Vagina (tissue), 2 donors: ENCODE results near the gene KLHL21. TPM values are rescaled to one million over a fixed set of nuclear protein-coding genes. Genes with fewer than 3 reads are reported as not detected.
A peak's percentile ranks its signal among the peaks of the same experiment; 100 is the strongest.
"Not testable (repeated sequence)": the region's sequence is repeated elsewhere in the genome, so short reads cannot be mapped to it uniquely, and the experiment has no call there.

Experiments used
- DNase-seq, 2 donors: peaks; one replicate each; pipeline ENCODE4 v3.0.0-alpha.2; 2017; ENCODE audit errors: extremely low spot score in 2 of 2
- H3K27ac ChIP-seq: fragments of 200-600 bp; sonication (generic); one replicate; pipeline ENCODE4 v1.5.1; 2019
- H3K27me3 ChIP-seq: fragments of 200-600 bp; sonication (generic); one replicate; pipeline ENCODE4 v1.5.1; 2019
- H3K36me3 ChIP-seq, 2 donors: fragments of 200-600 bp; sonication (generic); one replicate each; pipeline ENCODE4 v1.5.1; 2017 to 2019
- H3K4me1 ChIP-seq: fragments of 200-600 bp; sonication (generic); one replicate; pipeline ENCODE4 v1.5.1; 2019
- H3K4me3 ChIP-seq, 2 donors: fragments of 200-600 bp; sonication (generic); 1 replicate in 1 of 2; 2 replicates in 1 of 2; pipeline ENCODE4 v1.5.1; 2016 to 2019
- H3K9me3 ChIP-seq: fragments of 200-600 bp; sonication (generic); one replicate; pipeline ENCODE4 v1.5.1; 2019
- CTCF ChIP-seq, 3 experiments: fragments of 450-650 bp in 2 of 3; fragments of 200-600 bp in 1 of 3; sonication (generic) in 1 of 3; IDR thresholded peaks; one replicate each; pipeline ENCODE4 v1.5.1; 2017 to 2019; ENCODE audit warnings: antibody characterized with exemption in 3 of 3, mild to moderate bottlenecking in 2 of 3, moderate library complexity in 2 of 3
- POLR2A ChIP-seq, 2 donors: fragments of 450-650 bp; IDR thresholded peaks; one replicate each; pipeline ENCODE4 v1.6.1; 2017; ENCODE audit warnings: antibody characterized with exemption in 2 of 2, mild to moderate bottlenecking in 2 of 2, moderate library complexity in 2 of 2
- POLR2AphosphoS5 ChIP-seq, 2 donors: sonication (generic); formaldehyde crosslinking; IDR thresholded peaks; one replicate each; pipeline ENCODE4 v1.9.0; 2017; ENCODE audit warnings: antibody characterized with exemption in 2 of 2, mild to moderate bottlenecking in 2 of 2, low read depth in 1 of 2; ENCODE audit not compliant: insufficient read depth in 1 of 2
- intact Hi-C: fragments of 100-400 bp; cut with DNase I; formaldehyde crosslinking; loops from one replicate; pipeline ENCODE4 v1.15.1; 2023
- total RNA-seq: library from RNA; depleted of rRNA; stranded (reverse); fragments of >200 nt; gene quantifications from one replicate; pipeline ENCODE4 v1.2.3, GENCODE V29; 2016

The KLHL21 gene
- total RNA-seq, 1 donor from 2014 or later = 54.3 TPM

- TF ChIP-seq CTCF (IDR thresholded peaks at IDR 0.05) = no peak
- TF ChIP-seq POLR2A (IDR thresholded peaks at IDR 0.05) = peak in 1 of 2 donors; percentile 53
- peak; percentile 92 to 100 for TF ChIP-seq POLR2AphosphoS5 (IDR thresholded peaks at IDR 0.05; ENCODE audit: insufficient read depth in 1 of 2, low read depth in 1 of 2)
- Histone ChIP-seq H3K4me3 (peak overlapping the region; percentile 59 to 74), H3K36me3 (peaks cover 0 to 29% of the 10 kb centered on the region in 2 donors), H3K27me3 (no peaks in the 10 kb centered on the region), H3K9me3 (no peaks in the 10 kb centered on the region), H3K4me1 (peaks cover 67% of the 10 kb centered on the region), H3K27ac (peak overlapping the region; percentile 98)
- intact Hi-C loops = loop anchor here (5.0 kb wide), 1 partner anchor 36 kb away; no protein-coding TSS in a partner anchor
- peak; percentile 96 to 99 for DNase-seq
These were observed 1.4 kb downstream of the KLHL21 start for GRCh38 chr1:6601049-6601922.

GRCh38 chr1:6600410-6601048 is 2.1 kb downstream of the KLHL21 start:
- H3K4me3 ChIP-seq = peak overlapping the region; percentile 59 to 74
- H3K36me3 ChIP-seq = peaks cover 0 to 36% of the 10 kb centered on the region in 2 donors
- intact Hi-C loops = loop anchor here (5.0 kb wide), 1 partner anchor 37 kb away; no protein-coding TSS in a partner anchor
- H3K27me3 ChIP-seq = no peaks in the 10 kb centered on the region
- TF ChIP-seq CTCF (IDR thresholded peaks at IDR 0.05) (no peak), POLR2A (IDR thresholded peaks at IDR 0.05) (no peak), POLR2AphosphoS5 (IDR thresholded peaks at IDR 0.05; ENCODE audit: insufficient read depth in 1 of 2, low read depth in 1 of 2) (no peak)
- H3K4me1 ChIP-seq = peaks cover 72% of the 10 kb centered on the region
- DNase-seq = no peak
- peak overlapping the region; percentile 98 for H3K27ac ChIP-seq
- H3K9me3 ChIP-seq = no peaks in the 10 kb centered on the region

- Histone ChIP-seq H3K27ac (peak overlapping the region; percentile 98), H3K4me3 (peak overlapping the region; percentile 59 to 74), H3K4me1 (peaks cover 72% of the 10 kb centered on the region), H3K36me3 (peaks cover 0 to 42% of the 10 kb centered on the region in 2 donors)
- intact Hi-C loops = loop anchor here (5.0 kb wide), 1 partner anchor 37 kb away; no protein-coding TSS in a partner anchor
- not testable (repeated sequence) for H3K9me3 ChIP-seq, H3K27me3 ChIP-seq, DNase-seq
These were observed 2.7 kb downstream of the KLHL21 start for GRCh38 chr1:6599991-6600390.

GRCh38 chr1:6599141-6599975 is 3.3 kb downstream of the KLHL21 start:
- H3K4me1 ChIP-seq = peaks cover 67% of the 10 kb centered on the region
- no peaks in the 10 kb centered on the region for H3K9me3 ChIP-seq
- no peak for DNase-seq
- H3K4me3 ChIP-seq = peak overlapping the region; percentile 59 to 74
- intact Hi-C loops = no loop called here
- TF ChIP-seq POLR2AphosphoS5 (IDR thresholded peaks at IDR 0.05; ENCODE audit: insufficient read depth in 1 of 2, low read depth in 1 of 2) (no peak), POLR2A (IDR thresholded peaks at IDR 0.05) (no peak), CTCF (IDR thresholded peaks at IDR 0.05) (no peak)
- H3K36me3 ChIP-seq = peaks cover 0 to 48% of the 10 kb centered on the region in 2 donors
- no peaks in the 10 kb centered on the region for H3K27me3 ChIP-seq
- H3K27ac ChIP-seq = peak overlapping the region; percentile 98

GRCh38 chr1:6597777-6598131 is 4.9 kb downstream of the KLHL21 start:
- Histone ChIP-seq H3K4me1 (peaks cover 62% of the 10 kb centered on the region), H3K4me3 (no peak overlapping the region), H3K27me3 (no peaks in the 10 kb centered on the region), H3K27ac (peak overlapping the region; percentile 98), H3K36me3 (peaks cover 0 to 64% of the 10 kb centered on the region in 2 donors), H3K9me3 (no peaks in the 10 kb centered on the region)
- TF ChIP-seq CTCF (IDR thresholded peaks at IDR 0.05) = no peak
- TF ChIP-seq POLR2A (IDR thresholded peaks at IDR 0.05) = no peak
- no peak for TF ChIP-seq POLR2AphosphoS5 (IDR thresholded peaks at IDR 0.05; ENCODE audit: insufficient read depth in 1 of 2, low read depth in 1 of 2)
- intact Hi-C loops = no loop called here
- DNase-seq = no peak
